22Rv1 (cell line): ENCODE measurements around the gene RAB1A.

Experiments used
- CTCF ChIP-seq: fragments of 450-650 bp; IDR thresholded peaks from 2 replicates; pipeline ENCODE4 v1.5.1; 2017; ENCODE audit warnings: mild to moderate bottlenecking
- ZFX ChIP-seq: fragments of 450-650 bp; IDR thresholded peaks from 2 replicates; pipeline ENCODE4 v1.6.1; 2017; ENCODE audit warnings: antibody characterized with exemption, borderline replicate concordance

GRCh38 chr2:65136253-65136652 lies 6.3 kb upstream of the RAB1A start:
- no peak for TF ChIP-seq CTCF
- no peak for TF ChIP-seq ZFX
